Hepatocyte (in vitro differentiated cells): Measurements from ENCODE around the gene MCF2L2.

Source experiments
- EZH2 ChIP-seq: fragments of 200-600 bp; sonication (generic); IDR thresholded peaks from 2 replicates; pipeline ENCODE4 v1.6.1; 2016; ENCODE audit warnings: antibody characterized with exemption, mild to moderate bottlenecking, borderline replicate concordance
- TF ChIP-seq, protein P1 (sequence below): fragments of 200-600 bp; sonication (generic); IDR thresholded peaks from 2 replicates; pipeline ENCODE4 v1.5.1; 2016; ENCODE audit warnings: antibody characterized with exemption, mild to moderate bottlenecking; ENCODE audit not compliant: poor library complexity

DNA sequence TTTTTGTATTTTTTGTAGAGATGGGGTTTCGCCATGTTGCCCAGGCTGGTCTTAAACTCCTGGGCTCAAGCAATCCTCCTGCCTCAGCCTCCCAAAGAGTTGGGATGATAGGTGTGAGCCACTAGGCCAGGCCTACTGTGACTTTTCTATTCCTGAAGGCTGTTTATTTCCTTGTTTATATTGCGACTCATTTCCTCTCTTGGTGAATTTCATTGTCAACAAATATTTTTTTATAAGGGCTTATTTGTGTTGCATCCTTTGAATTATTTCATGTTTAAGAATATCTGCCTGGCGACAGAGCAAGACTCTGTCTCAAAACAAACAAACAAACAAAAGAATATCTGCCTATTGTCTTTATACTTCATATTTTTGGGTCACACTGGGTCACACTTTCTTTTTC is 299.7 kb downstream of the MCF2L2 start:
- TF ChIP-seq, protein P1, sequence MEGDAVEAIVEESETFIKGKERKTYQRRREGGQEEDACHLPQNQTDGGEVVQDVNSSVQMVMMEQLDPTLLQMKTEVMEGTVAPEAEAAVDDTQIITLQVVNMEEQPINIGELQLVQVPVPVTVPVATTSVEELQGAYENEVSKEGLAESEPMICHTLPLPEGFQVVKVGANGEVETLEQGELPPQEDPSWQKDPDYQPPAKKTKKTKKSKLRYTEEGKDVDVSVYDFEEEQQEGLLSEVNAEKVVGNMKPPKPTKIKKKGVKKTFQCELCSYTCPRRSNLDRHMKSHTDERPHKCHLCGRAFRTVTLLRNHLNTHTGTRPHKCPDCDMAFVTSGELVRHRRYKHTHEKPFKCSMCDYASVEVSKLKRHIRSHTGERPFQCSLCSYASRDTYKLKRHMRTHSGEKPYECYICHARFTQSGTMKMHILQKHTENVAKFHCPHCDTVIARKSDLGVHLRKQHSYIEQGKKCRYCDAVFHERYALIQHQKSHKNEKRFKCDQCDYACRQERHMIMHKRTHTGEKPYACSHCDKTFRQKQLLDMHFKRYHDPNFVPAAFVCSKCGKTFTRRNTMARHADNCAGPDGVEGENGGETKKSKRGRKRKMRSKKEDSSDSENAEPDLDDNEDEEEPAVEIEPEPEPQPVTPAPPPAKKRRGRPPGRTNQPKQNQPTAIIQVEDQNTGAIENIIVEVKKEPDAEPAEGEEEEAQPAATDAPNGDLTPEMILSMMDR = no peak
- no peak for TF ChIP-seq EZH2
